SK-N-MC (cell line): ENCODE results near the gene PRDM7.

Experiments used
- EZH2 ChIP-seq: fragments of 200-600 bp; sonication (generic); IDR thresholded peaks from one replicate; pipeline ENCODE4 v1.6.1; 2017; ENCODE audit warnings: antibody characterized with exemption
- POLR2AphosphoS5 ChIP-seq: IDR thresholded peaks from 2 replicates; pipeline ENCODE4 v1.6.1; 2012; ENCODE audit warnings: mild to moderate bottlenecking, low read depth, low read length, borderline replicate concordance

DNA sequence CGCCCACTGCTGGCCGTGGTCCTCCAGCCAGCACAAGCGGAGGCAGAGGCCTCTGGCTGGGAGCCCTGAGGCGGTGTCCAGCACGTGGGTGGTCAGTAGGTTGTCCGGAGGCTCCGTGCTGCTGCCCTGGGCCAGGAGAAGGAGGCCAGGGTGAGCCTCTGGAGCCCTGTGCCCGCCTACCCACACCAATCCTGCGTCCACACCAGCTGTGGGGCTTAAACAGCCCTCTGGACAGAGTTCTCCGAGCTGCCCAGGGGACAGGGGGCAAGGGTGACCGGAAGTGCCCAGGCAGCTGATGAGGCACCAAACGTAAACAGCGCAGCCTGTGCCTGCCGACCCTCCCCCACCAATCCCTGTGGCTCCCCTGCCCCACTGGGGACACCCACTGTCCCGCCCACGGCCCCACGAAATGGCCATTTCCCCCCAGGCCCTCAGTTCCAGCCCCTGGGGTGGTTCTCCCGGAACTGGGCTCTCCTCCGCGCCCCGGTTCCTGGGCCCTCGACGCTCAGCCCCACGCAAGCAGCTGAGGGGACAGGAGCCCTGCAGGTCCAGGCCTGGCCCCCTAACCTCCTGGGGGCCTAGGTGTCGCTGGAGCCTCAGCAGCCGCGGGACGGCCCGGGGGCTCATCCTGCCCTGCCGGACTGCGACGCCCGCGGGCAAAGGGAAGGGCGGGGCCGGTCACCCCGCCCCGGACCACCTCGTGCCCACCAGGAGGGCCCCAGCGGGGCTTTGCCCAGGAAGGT, 30.0 kb downstream of the PRDM7 start:
- TF ChIP-seq EZH2 = no peak
- TF ChIP-seq POLR2AphosphoS5 = no peak
